Spinal cord (tissue), 10 donors: ENCODE measurements around the gene CEP41. TPM values are rescaled to one million over a fixed set of nuclear protein-coding genes. Genes with fewer than 3 reads are reported as not detected.
"Not testable (repeated sequence)": the region's sequence is repeated elsewhere in the genome, so short reads cannot be mapped to it uniquely, and the experiment has no call there.

Experiments
- DNase-seq, 6 donors: peaks; one replicate each; pipeline versions ENCODE4 v3.0.0 to v3.0.0-alpha.2; 2013 to 2015; ENCODE audit warnings: low spot score in 6 of 6, low read depth in 4 of 6
- H3K27ac ChIP-seq: one replicate; pipeline ENCODE4 v1.5.1; 2013; ENCODE audit warnings: low read depth, low read length, control low read depth
- H3K27me3 ChIP-seq: one replicate; pipeline ENCODE4 v1.6.1; 2013; ENCODE audit warnings: low read length; ENCODE audit not compliant: control insufficient read depth, insufficient read depth
- H3K36me3 ChIP-seq: one replicate; pipeline ENCODE4 v1.6.1; 2013; ENCODE audit warnings: low read length; ENCODE audit not compliant: control insufficient read depth, insufficient read depth
- H3K4me1 ChIP-seq: one replicate; pipeline ENCODE4 v1.6.1; 2013; ENCODE audit warnings: low read length; ENCODE audit not compliant: control insufficient read depth, insufficient read depth
- H3K4me3 ChIP-seq: one replicate; pipeline ENCODE4 v1.5.1; 2013; ENCODE audit warnings: low read depth, low read length, control low read depth
- H3K9me3 ChIP-seq: one replicate; pipeline ENCODE4 v1.6.1; 2013; ENCODE audit warnings: low read length; ENCODE audit not compliant: control insufficient read depth, insufficient read depth
- WGBS: methylation state at CpG from one replicate; pipeline ENCODE4 v1.1.5; 2013; ENCODE audit warnings: missing lambda C conversion rate; ENCODE audit not compliant: insufficient coverage; 5-methylcytosine and 5-hydroxymethylcytosine counted together
- polyA plus RNA-seq, 2 donors: library from polyadenylated mRNA; unstranded; fragments of 120-200 nt; gene quantifications; one replicate each; pipeline ENCODE4 v1.2.1, GENCODE V29; 2013; ENCODE audit not compliant: insufficient read length in 2 of 2
- total RNA-seq, 2 donors: library from RNA; depleted of rRNA in 1 of 2; stranded (reverse); fragments of 120-200 nt in 1 of 2; fragments of >200 nt in 1 of 2; gene quantifications; one replicate each; pipeline versions ENCODE4 v1.2.3 to v1.2.4, GENCODE V29; 2013 to 2014
- donor health status: healthy.

Gene CEP41
- total and polyA plus RNA-seq, 4 donors: 12.5 to 27.9 (median 19.7) TPM

DNA sequence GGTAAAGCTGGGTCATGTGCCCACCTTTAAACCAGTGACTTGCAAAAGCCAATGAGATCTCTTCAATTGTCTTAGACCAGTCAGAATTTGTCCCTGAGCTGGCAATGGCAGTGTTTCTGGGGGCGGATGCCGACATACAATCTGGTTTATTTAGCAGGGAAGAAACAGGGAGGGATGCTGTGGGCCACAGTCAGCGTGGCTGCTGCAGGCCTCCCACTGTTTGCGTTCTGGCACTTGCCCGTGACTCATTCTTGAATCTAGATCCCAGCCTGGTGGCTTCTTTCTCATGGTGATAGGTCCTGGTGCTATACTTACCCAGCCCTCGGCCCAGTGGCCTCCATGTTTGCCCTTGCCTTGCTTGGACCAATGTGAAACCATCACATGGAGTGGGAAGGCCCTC is 63.6 kb downstream of the CEP41 start:
- Histone ChIP-seq H3K27ac (no peak overlapping the region), H3K36me3 (no peaks in the 10 kb centered on the region), H3K27me3 (no peaks in the 10 kb centered on the region), H3K4me3 (no peak overlapping the region), H3K9me3 (peaks cover 2% of the 10 kb centered on the region), H3K4me1 (peaks cover 44% of the 10 kb centered on the region)
- WGBS: 98% methylated on average over 6 of the region's 6 CpGs
- DNase-seq: no peak

DNA sequence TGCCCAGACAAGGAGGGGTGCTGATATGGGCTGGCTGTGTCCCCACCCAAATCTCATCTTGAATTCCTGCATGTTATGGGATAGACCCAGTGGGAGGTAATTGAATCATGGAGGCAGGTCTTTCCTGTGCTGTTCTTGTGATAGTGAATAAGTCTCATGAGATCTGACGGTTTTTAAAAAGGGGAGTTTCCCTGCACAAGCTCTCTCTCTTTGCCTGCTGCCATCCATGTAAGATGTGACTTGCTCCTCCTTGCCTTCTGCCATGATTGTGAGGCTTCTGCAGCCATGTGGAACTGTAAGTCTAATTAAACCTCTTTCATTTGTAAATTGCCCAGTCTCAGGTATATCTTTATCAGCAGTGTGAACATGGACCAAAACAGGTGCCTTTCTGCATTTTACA is 64.4 kb downstream of the CEP41 start:
- H3K9me3 ChIP-seq, H3K4me3 ChIP-seq, H3K36me3 ChIP-seq, H3K27me3 ChIP-seq, DNase-seq, H3K27ac ChIP-seq: not testable (repeated sequence)
- peaks cover 48% of the 10 kb centered on the region for H3K4me1 ChIP-seq
- WGBS: 89% methylated on average over 1 of the region's 1 CpG

DNA sequence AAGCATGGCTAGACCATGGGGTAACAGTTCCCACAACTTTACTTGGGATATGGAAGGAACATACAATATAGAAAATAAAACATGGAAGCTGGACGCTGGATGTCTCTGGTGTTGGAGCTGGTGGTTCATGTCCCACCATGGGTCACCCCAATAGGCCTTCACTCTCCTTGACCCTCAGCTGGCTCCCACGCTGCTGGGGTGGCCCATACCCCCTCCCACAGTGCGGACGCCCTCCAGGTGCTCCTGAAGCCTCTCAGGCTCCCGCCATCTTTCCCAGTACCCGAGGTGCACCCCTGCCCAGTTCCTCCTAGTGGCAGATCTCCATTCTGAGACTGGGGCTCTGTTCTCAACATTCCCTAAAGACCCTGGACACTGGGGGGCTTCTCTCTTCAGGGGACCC is 66.3 kb downstream of the CEP41 start:
- Histone ChIP-seq H3K27ac (peak overlapping the region; percentile 97), H3K4me3 (no peak overlapping the region), H3K4me1 (peaks cover 41% of the 10 kb centered on the region), H3K36me3 (no peaks in the 10 kb centered on the region), H3K9me3 (peaks cover 2% of the 10 kb centered on the region), H3K27me3 (no peaks in the 10 kb centered on the region)
- DNase-seq: no peak
- 98% methylated on average over 6 of the region's 6 CpGs for WGBS

DNA sequence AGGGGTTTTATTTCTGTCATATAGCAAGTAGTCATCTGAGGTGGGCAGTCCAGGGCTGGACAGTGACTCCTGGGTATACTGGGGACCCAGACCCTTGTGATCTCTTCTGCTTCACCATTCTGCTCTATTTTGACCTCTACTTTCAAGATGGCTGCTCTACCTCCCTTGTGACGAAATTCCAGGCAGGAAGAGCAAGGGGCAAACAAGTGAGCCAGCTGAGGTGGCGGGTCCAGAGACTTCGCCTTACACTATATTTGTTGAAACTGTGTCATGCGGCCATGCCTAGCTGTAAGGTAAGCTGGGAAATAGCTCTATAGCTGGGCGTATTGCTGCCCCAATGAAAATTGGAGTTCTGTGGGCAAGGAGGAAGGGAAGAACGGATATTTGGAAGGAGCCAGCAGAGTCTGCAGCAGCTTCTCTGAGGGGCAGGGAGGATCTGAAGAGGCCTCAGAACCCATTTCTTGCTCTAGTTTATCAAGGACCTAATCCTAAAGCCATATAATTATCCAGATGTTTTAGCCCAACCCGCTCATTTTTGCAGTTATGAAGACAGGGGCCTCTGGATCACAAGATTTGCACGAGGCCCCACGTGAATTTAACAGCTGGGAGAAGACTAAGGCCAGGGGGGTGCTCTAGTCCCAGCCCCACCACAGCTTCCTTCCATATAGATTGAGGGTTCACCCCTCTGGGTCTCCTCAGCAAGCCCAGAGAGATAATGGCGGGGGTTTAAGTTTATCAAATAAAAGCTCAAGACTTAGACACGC is 68.2 kb downstream of the CEP41 start:
- 86% methylated on average over 10 of the region's 11 CpGs for WGBS

DNA sequence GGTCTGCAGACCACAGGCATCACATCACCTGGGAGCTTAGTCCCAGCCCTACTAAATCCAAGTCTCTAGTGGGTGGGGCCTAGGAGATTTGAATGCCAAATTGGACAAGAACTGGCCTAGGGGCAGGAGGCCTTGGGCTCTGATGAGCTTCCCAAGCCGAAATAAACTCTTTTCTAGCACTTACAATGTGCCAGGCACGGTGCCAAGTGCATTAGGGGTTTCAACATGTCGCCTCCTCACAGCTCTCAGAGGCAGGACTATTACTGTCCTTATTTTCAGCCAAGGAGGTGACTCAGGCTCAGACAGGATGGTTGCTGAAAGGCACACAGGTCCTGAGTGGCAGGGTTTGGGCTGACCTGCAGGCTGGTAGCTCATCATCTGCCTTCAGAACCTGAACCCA is 69.8 kb downstream of the CEP41 start:
- H3K9me3 ChIP-seq: no peaks in the 10 kb centered on the region
- peaks cover 53% of the 10 kb centered on the region for H3K4me1 ChIP-seq
- no peak overlapping the region for H3K4me3 ChIP-seq
- H3K36me3 ChIP-seq: no peaks in the 10 kb centered on the region
- H3K27me3 ChIP-seq: no peaks in the 10 kb centered on the region
- WGBS: 52% methylated on average over 3 of the region's 3 CpGs
- DNase-seq: peak in 1 of 6 donors; percentile 15
- H3K27ac ChIP-seq: no peak overlapping the region

More for the DNA sequence above, 68.2 kb downstream of the CEP41 start:
- peaks cover 2% of the 10 kb centered on the region for H3K9me3 ChIP-seq
- H3K27me3 ChIP-seq: no peaks in the 10 kb centered on the region
- H3K4me3 ChIP-seq: no peak overlapping the region
- no peak for DNase-seq
- H3K27ac ChIP-seq: peak overlapping the region; percentile 97
- peaks cover 46% of the 10 kb centered on the region for H3K4me1 ChIP-seq
- H3K36me3 ChIP-seq: no peaks in the 10 kb centered on the region

DNA sequence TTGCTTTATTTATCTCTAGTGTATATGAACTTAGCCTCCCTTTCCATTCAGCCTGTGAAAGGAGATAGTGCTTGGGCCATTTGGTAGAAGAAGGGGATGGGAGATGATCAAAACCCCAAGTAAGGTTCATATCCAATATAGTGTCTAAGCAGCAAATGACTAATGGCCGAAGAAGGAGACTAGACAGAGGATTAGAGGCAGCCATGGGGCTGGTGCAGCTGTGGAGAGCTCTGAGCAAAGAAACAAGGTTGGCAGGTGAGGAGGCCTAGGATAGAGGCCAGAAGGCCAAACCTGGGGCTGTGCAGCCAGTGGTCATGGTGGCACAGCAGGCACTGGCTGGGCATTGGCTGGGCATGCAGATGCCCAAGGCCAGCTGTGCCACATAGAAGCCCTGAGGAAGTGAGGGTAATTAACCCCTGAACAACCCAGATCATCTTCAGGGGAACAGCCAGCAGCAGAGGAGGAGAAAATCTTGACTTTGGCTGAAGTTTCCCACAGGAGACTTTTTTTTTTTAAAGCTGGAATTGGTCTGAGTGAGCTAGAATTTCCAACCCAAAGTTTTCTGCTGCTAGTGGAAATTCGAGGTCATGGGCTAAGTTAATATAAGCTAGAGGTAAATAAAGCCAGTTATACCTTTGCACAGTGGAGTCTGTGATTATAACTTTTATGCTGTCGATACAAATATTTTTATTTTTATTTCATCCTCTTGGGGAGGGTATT is 70.8 kb downstream of the CEP41 start:
- peak overlapping the region; percentile 22 for H3K27ac ChIP-seq
- H3K9me3 ChIP-seq: no peaks in the 10 kb centered on the region
- H3K36me3 ChIP-seq: no peaks in the 10 kb centered on the region
- WGBS: 90% methylated on average over 2 of the region's 3 CpGs
- no peak overlapping the region for H3K4me3 ChIP-seq
- H3K4me1 ChIP-seq: peaks cover 63% of the 10 kb centered on the region
- DNase-seq: no peak
- no peaks in the 10 kb centered on the region for H3K27me3 ChIP-seq

DNA sequence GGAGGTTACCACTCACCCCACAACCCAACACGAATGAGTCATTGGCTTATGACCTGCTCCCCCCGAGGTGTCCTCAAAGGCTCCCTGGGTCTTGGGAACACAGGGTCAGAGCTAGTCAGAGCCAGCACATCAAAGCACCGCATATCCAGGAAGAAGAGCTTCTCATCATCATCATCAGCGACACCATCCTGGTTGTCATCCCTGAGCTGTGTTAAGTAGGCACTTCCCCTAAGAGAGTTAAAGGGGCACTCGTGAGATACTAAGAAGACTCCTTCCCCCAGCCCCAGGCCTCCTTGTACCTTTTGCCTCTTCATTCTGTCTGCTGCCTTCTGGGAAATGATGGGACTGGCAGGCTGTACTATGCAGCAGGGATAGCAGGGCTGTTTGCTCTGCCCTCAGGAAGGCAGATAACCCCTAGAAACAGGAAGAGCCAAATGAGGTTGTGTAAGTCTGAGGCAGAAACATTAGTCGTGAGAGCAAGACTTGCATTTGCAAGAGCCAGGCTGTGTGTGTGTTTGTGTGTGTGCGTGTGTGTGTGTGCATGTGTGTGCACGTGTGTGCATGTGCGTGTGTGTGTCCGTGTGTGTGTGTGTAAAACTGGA is 71.6 kb downstream of the CEP41 start:
- peak overlapping the region; percentile 4 for H3K27ac ChIP-seq
- H3K36me3 ChIP-seq: no peaks in the 10 kb centered on the region
- H3K4me3 ChIP-seq: no peak overlapping the region
- no peaks in the 10 kb centered on the region for H3K27me3 ChIP-seq
- DNase-seq: no peak
- no peaks in the 10 kb centered on the region for H3K9me3 ChIP-seq
- H3K4me1 ChIP-seq: peaks cover 64% of the 10 kb centered on the region
- 69% methylated on average over 5 of the region's 10 CpGs for WGBS

DNA sequence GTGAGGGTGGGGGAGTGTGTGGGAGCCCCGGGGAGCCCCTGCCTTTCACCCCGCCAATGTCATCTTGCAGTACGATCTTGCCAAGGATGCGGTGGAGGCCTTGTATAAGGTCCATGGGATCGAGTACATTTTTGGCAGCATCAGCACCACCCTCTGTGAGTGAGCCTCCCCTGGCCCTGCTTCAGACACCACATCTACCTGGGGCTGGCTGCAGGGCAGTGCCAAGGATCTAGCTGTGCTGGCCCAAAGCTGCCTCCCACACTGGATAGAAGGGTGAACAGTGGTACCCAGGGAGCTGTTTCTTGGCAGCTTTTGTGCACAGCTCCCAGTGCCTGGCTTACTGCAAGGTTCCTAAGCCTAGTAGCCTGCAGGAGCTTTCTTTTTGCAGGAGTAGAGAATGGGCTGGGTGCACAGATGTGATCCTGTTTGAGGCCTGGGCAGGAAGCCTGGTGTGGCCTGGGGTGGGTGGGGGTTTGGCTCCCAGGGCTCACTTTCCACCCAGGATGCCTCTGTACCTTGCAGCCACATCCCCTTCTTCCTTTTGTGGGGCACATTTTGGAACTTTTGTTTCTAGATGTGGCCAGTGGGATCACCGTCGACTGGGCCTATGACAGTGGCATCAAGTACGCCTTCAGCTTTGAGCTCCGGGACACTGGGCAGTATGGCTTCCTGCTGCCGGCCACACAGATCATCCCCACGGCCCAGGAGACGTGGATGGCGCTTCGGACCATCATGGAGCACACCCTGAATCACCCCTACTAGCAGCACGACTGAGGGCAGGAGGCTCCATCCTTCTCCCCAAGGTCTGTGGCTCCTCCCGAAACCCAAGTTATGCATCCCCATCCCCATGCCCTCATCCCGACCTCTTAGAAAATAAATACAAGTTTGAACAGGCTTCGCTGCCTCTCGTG is 72.7 kb downstream of the CEP41 start:
- H3K36me3 ChIP-seq: no peaks in the 10 kb centered on the region
- no peaks in the 10 kb centered on the region for H3K27me3 ChIP-seq
- 86% methylated on average over 17 of the region's 19 CpGs for WGBS
- no peak overlapping the region for H3K27ac ChIP-seq
- H3K9me3 ChIP-seq: no peaks in the 10 kb centered on the region
- H3K4me3 ChIP-seq: no peak overlapping the region
- H3K4me1 ChIP-seq: peaks cover 54% of the 10 kb centered on the region
- DNase-seq: no peak

DNA sequence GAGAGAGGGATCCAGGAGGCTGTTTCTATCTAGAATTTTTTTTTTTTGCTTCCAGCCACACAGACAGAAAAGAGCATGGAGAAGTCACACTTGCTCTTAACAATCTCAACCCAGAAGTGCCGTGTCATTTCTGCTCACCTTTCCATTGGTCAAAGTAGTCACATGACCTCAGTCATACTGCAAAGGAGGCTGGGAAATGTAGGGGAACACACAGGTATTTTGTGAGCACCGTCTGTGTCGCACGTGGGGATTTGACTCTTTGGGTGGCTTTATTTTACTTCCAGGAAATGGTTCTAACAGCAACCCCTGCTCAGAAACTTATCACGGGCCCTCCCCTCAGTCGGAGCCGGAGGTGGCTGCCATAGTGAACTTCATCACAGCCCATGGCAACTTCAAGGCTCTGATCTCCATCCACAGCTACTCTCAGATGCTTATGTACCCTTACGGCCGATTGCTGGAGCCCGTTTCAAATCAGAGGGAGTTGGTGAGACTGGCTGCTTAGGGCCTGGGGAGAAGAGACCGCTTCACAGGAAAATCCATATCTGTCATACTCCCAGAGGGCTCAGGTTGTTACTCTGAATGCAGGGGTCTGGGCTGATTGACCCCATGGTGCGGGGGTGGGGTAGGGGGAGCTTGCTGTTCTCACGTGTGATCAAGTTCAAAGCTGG is 73.6 kb downstream of the CEP41 start:
- H3K36me3 ChIP-seq: no peaks in the 10 kb centered on the region
- WGBS: 95% methylated on average over 7 of the region's 13 CpGs
- DNase-seq: no peak
- H3K27me3 ChIP-seq: no peaks in the 10 kb centered on the region
- H3K4me1 ChIP-seq: peaks cover 49% of the 10 kb centered on the region
- H3K4me3 ChIP-seq: no peak overlapping the region
- no peak overlapping the region for H3K27ac ChIP-seq
- H3K9me3 ChIP-seq: no peaks in the 10 kb centered on the region
